HCT116 (cell line): ENCODE data around the gene NECTIN4. TPM values are rescaled to one million over a fixed set of nuclear protein-coding genes. Genes with fewer than 3 reads are reported as not detected.

Source experiments
- ATAC-seq: fragments of 200-7000 bp; cut with Tn5 transposase; 2 replicates; pipeline ENCODE4 v1.9.1; 2020; ENCODE audit warnings: mild to moderate bottlenecking, moderate library complexity
- BruUV-seq: library from RNA; stranded (reverse); fragments of 400-500 nt; replicated peaks from 2 replicates; lab custom pipeline; 2021; lab: Mats Ljungman, UMichigan
- CTCF ChIA-PET: fragments of 300-600 bp; sonication (Branson Sonifier 250); formaldehyde crosslinking; loops from one replicate; lab custom pipeline; 2021; ENCODE audit warnings: antibody characterized with exemption; lab: Charles Lee
- POLR2A ChIA-PET: fragments of 300-600, 350-600 bp; sonication (Branson Sonifier 250); formaldehyde crosslinking; loops from one replicate; lab custom pipeline; 2021; ENCODE audit warnings: antibody characterized with exemption; lab: Charles Lee
- RAD21 ChIA-PET, 2 experiments: fragments of 300-600 bp; sonication (Branson Sonifier 250); formaldehyde crosslinking; loops; one replicate each; lab custom pipeline; 2023; ENCODE audit warnings: low total read pairs in 2 of 2; ENCODE audit not compliant: uncharacterized antibody in 2 of 2, unreplicated experiment in 2 of 2, low non-redundant PET in 1 of 2; lab: Charles Lee
- DNase-seq: peaks from one replicate; pipeline ENCODE4 v3.0.0-alpha.2; 2010; ENCODE audit warnings: low read depth, low spot score
- H2AFZ ChIP-seq: fragments of 200-600 bp; shearing (Covaris generic), sonication (generic); 2 replicates; pipeline ENCODE4 v1.6.1; 2017; ENCODE audit warnings: low read depth, mixed run types, mixed read lengths, antibody characterized with exemption, low read length; ENCODE audit not compliant: poor library complexity, severe bottlenecking
- H3K27ac ChIP-seq: 2 replicates; pipeline ENCODE4 v1.5.1; 2012; ENCODE audit warnings: low read depth, low read length
- H3K27me3 ChIP-seq: fragments of 200-600 bp; sonication (generic); 2 replicates; pipeline ENCODE4 v1.6.1; 2016; ENCODE audit warnings: mixed run types, low read length, mixed read lengths; ENCODE audit not compliant: insufficient read depth
- H3K36me3 ChIP-seq, 2 experiments: fragments of 200-500 bp in 1 of 2; fragments of 200-600 bp in 1 of 2; sonication (Bioruptor generic) in 1 of 2; sonication (generic) in 1 of 2; 2 replicates each; pipeline versions ENCODE4 v1.5.1 to v1.6.1; 2014 to 2016; ENCODE audit warnings: low read length in 2 of 2, inconsistent platforms in 1 of 2, mixed read lengths in 1 of 2, mixed run types in 1 of 2; ENCODE audit not compliant: insufficient read depth in 2 of 2, control insufficient read depth in 1 of 2
- H3K4me1 ChIP-seq, 2 experiments: fragments of 200-600 bp in 1 of 2; sonication (generic) in 1 of 2; 2 replicates each; pipeline versions ENCODE4 v1.5.1 to v1.6.1; 2012 to 2017; ENCODE audit warnings: low read length in 2 of 2, inconsistent platforms in 1 of 2, mild to moderate bottlenecking in 1 of 2, mixed read lengths in 1 of 2, mixed run types in 1 of 2, moderate library complexity in 1 of 2; ENCODE audit not compliant: insufficient read depth in 2 of 2, control insufficient read depth in 1 of 2
- H3K4me2 ChIP-seq: fragments of 200-600 bp; sonication (generic); 2 replicates; pipeline ENCODE4 v1.6.1; 2017; ENCODE audit warnings: mixed run types, low read length, mixed read lengths
- H3K4me3 ChIP-seq, 2 experiments: fragments of 200-600 bp in 1 of 2; sonication (generic) in 1 of 2; replicated peaks in 1 of 2; 2 replicates each; pipeline ENCODE4 v1.5.1; 2011 to 2016; ENCODE audit warnings: low read length in 2 of 2, control low read depth in 1 of 2, low read depth in 1 of 2, mild to moderate bottlenecking in 1 of 2, mixed read lengths in 1 of 2, mixed run types in 1 of 2
- H3K79me2 ChIP-seq: fragments of 200-600 bp; sonication (generic); 2 replicates; pipeline ENCODE4 v1.6.1; 2017; ENCODE audit warnings: mild to moderate bottlenecking, mixed run types, low read length, moderate library complexity, mixed read lengths; ENCODE audit not compliant: insufficient read depth
- H3K9ac ChIP-seq: fragments of 200-600 bp; sonication (generic); 2 replicates; pipeline ENCODE4 v1.6.1; 2016; ENCODE audit warnings: low read length, mixed read lengths
- H3K9me2 ChIP-seq: fragments of 200-600 bp; sonication (generic), shearing (Covaris generic); 2 replicates; pipeline ENCODE4 v1.6.1; 2017; ENCODE audit warnings: mixed run types, mild to moderate bottlenecking, moderate library complexity; ENCODE audit not compliant: insufficient read depth
- H3K9me3 ChIP-seq, 2 experiments: fragments of 200-500 bp in 1 of 2; fragments of 200-600 bp in 1 of 2; sonication (Bioruptor generic) in 1 of 2; sonication (generic) in 1 of 2; 2 replicates each; pipeline ENCODE4 v1.6.1; 2014 to 2017; ENCODE audit warnings: low read length in 2 of 2, mixed read lengths in 2 of 2, inconsistent platforms in 1 of 2, low read depth in 1 of 2, mild to moderate bottlenecking in 1 of 2, mixed run types in 1 of 2, moderate library complexity in 1 of 2; ENCODE audit not compliant: control insufficient read depth in 1 of 2, insufficient read depth in 1 of 2
- H4K20me1 ChIP-seq: fragments of 200-600 bp; sonication (generic), shearing (Covaris generic); 2 replicates; pipeline ENCODE4 v1.6.1; 2017; ENCODE audit warnings: mixed run types, mild to moderate bottlenecking, moderate library complexity; ENCODE audit not compliant: insufficient read depth
- ELF1 ChIP-seq: IDR thresholded peaks from 2 replicates; pipeline ENCODE4 v1.6.1; 2012; ENCODE audit warnings: low read depth, borderline replicate concordance
- EZH2 ChIP-seq: fragments of 200-600 bp; sonication (generic); IDR thresholded peaks from 2 replicates; pipeline ENCODE4 v1.6.1; 2017; ENCODE audit warnings: antibody characterized with exemption, mixed run types
- EZH2phosphoT487 ChIP-seq: fragments of 200-600 bp; IDR thresholded peaks from 2 replicates; pipeline ENCODE4 v1.6.1; 2018; ENCODE audit warnings: antibody characterized with exemption, borderline replicate concordance
- JUND ChIP-seq: IDR thresholded peaks from 2 replicates; pipeline ENCODE4 v1.6.1; 2012
- POLR2AphosphoS5 ChIP-seq: IDR thresholded peaks from 2 replicates; pipeline ENCODE4 v1.6.1; 2011; ENCODE audit warnings: mild to moderate bottlenecking, low read depth, low read length, moderate library complexity
- RAD21 ChIP-seq: IDR thresholded peaks from 2 replicates; pipeline ENCODE4 v1.6.1; 2012; ENCODE audit warnings: low read depth, mild to moderate bottlenecking
- ZNF274 ChIP-seq: fragments of 200-500 bp; sonication (Bioruptor generic); IDR thresholded peaks from 2 replicates; pipeline ENCODE4 v1.6.1; 2014; ENCODE audit warnings: mild to moderate bottlenecking, low read depth, low read length, inconsistent platforms
- intact Hi-C: fragments of 100-400 bp; cut with micrococcal nuclease; formaldehyde crosslinking; loops from 2 replicates; pipeline ENCODE4 v1.10.0; 2022
- total RNA-seq: library from RNA; stranded (reverse); gene quantifications from one replicate; pipeline ENCODE4 v1.2.1, GENCODE V29; 2021; ENCODE audit not compliant: unreplicated experiment
- TF ChIP-seq, protein P1 (sequence below): IDR thresholded peaks from 2 replicates; pipeline ENCODE4 v1.6.1; 2012
- TF ChIP-seq, protein P2 (sequence below): IDR thresholded peaks from 2 replicates; pipeline ENCODE4 v1.6.1; 2012; ENCODE audit warnings: low read depth

The NECTIN4 gene
- total RNA-seq, 1 experiment from 2014 or later = 3.3 TPM

DNA sequence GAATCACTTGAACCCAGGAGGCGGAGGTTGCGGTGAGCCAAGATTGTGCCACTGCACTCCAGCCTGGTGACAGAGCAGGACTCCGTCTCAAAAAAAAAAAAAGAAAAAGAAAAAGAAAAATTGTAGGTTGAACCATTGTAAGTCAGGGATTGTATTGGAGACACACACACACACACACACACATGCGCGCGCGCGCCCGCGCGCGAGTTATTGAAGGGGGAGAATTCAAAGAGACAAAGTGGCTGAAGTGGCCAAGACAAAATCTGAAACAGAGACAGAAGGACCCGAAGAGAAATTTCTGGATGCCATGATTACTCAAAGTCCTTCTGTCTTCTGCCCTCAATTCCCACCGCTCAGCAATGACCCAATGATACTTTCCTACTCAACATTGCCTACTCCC lies 5.1 kb upstream of the NECTIN4 start:
- intact Hi-C loops = no loop called here
- H3K9me3 ChIP-seq = no peaks in the 10 kb centered on the region
- H3K36me3 ChIP-seq = peaks cover 0 to under 1% of the 10 kb centered on the region in 2 experiments; a peak in 1 of 4 replicates
- no peak overlapping the region for H3K9ac ChIP-seq
- H3K27me3 ChIP-seq = no peaks in the 10 kb centered on the region
- ChIA-PET RAD21 (no interaction called here), CTCF (interaction anchor here (1.0 kb wide), 1 partner anchor 23 kb away, joined by 3 read pairs; no protein-coding TSS in a partner anchor), POLR2A (no interaction called here)
- H3K4me1 ChIP-seq = peaks cover 10 to 53% of the 10 kb centered on the region in 2 experiments
- DNase-seq = no peak
- no peaks in the 10 kb centered on the region for H3K9me2 ChIP-seq
- no peaks in the 10 kb centered on the region for H4K20me1 ChIP-seq
- no peak overlapping the region for H3K4me3 ChIP-seq
- no peak overlapping the region for H3K27ac ChIP-seq
- H2AFZ ChIP-seq = no peak overlapping the region
- no peak overlapping the region for H3K4me2 ChIP-seq
- TF ChIP-seq EZH2phosphoT487 (no peak), ZNF274 (no peak), JUND (no peak), POLR2AphosphoS5 (no peak), RAD21 (no peak), EZH2 (no peak)
- TF ChIP-seq, protein P1, sequence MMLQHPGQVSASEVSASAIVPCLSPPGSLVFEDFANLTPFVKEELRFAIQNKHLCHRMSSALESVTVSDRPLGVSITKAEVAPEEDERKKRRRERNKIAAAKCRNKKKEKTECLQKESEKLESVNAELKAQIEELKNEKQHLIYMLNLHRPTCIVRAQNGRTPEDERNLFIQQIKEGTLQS = no peak
- TF ChIP-seq, all 23 proteins: peak for 0
- no TSS peak for BruUV-seq
- no peak for ATAC-seq
- no peaks in the 10 kb centered on the region for H3K79me2 ChIP-seq

DNA sequence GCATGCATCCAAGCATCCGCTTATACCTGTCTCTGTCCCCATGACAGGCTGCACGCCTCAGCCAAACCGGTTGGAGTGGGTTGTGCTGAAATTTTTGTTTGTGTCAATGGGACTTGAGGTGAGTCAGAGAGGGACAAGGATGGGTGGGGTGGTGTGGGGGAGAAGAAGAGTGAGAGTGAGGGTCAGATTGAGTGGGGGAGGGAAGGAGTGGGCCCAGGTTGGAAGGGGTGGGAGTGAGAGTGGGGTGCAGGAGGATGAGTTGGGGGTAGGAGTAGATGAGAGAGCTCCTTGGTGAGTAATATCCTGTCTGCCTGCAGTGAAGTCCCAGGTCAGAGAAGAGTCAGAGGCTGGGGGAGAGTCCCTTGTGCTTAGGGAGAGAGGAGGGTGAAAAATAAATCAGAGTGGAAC lies 3.3 kb upstream of the NECTIN4 start:
- peak overlapping the region; percentile 69 for H3K4me2 ChIP-seq
- no peaks in the 10 kb centered on the region for H3K36me3 ChIP-seq
- H3K27ac ChIP-seq = no peak overlapping the region
- ATAC-seq (peak; percentile 64), DNase-seq (no peak)
- no peaks in the 10 kb centered on the region for H3K9me2 ChIP-seq
- no peaks in the 10 kb centered on the region for H3K79me2 ChIP-seq
- peak overlapping the region; percentile 27; the same call in 1 of the 2 replicates for H3K9ac ChIP-seq
- H3K9me3 ChIP-seq = no peaks in the 10 kb centered on the region
- CTCF ChIA-PET = interaction anchor here (0.6 kb wide), 1 partner anchor 71 kb away, joined by 3 read pairs; no protein-coding TSS in a partner anchor
- no peak overlapping the region for H2AFZ ChIP-seq
- BruUV-seq = no TSS peak
- H4K20me1 ChIP-seq = no peaks in the 10 kb centered on the region
- POLR2A ChIA-PET = interaction anchor here (0.8 to 1.4 kb wide), 2 partner anchors 9 to 47 kb away, joined by 3 read pairs; partner anchors contain the start of gene USF1
- intact Hi-C loops = no loop called here
- no peaks in the 10 kb centered on the region for H3K27me3 ChIP-seq
- TF ChIP-seq ELF1 (no peak), JUND (no peak)
- TF ChIP-seq, protein P2, sequence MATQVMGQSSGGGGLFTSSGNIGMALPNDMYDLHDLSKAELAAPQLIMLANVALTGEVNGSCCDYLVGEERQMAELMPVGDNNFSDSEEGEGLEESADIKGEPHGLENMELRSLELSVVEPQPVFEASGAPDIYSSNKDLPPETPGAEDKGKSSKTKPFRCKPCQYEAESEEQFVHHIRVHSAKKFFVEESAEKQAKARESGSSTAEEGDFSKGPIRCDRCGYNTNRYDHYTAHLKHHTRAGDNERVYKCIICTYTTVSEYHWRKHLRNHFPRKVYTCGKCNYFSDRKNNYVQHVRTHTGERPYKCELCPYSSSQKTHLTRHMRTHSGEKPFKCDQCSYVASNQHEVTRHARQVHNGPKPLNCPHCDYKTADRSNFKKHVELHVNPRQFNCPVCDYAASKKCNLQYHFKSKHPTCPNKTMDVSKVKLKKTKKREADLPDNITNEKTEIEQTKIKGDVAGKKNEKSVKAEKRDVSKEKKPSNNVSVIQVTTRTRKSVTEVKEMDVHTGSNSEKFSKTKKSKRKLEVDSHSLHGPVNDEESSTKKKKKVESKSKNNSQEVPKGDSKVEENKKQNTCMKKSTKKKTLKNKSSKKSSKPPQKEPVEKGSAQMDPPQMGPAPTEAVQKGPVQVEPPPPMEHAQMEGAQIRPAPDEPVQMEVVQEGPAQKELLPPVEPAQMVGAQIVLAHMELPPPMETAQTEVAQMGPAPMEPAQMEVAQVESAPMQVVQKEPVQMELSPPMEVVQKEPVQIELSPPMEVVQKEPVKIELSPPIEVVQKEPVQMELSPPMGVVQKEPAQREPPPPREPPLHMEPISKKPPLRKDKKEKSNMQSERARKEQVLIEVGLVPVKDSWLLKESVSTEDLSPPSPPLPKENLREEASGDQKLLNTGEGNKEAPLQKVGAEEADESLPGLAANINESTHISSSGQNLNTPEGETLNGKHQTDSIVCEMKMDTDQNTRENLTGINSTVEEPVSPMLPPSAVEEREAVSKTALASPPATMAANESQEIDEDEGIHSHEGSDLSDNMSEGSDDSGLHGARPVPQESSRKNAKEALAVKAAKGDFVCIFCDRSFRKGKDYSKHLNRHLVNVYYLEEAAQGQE = no peak
- peak overlapping the region in 1 of 2 experiments; percentile 22; a peak in 2 of 4 replicates for H3K4me3 ChIP-seq
- RAD21 ChIA-PET = no interaction called here
- peaks cover 14 to 62% of the 10 kb centered on the region in 2 experiments for H3K4me1 ChIP-seq
